ENCODE results near the gene WIPF2.
A peak's percentile ranks its signal among the peaks of the same experiment; 100 is the strongest.

Gene WIPF2, protein sequence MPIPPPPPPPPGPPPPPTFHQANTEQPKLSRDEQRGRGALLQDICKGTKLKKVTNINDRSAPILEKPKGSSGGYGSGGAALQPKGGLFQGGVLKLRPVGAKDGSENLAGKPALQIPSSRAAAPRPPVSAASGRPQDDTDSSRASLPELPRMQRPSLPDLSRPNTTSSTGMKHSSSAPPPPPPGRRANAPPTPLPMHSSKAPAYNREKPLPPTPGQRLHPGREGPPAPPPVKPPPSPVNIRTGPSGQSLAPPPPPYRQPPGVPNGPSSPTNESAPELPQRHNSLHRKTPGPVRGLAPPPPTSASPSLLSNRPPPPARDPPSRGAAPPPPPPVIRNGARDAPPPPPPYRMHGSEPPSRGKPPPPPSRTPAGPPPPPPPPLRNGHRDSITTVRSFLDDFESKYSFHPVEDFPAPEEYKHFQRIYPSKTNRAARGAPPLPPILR

DNA sequence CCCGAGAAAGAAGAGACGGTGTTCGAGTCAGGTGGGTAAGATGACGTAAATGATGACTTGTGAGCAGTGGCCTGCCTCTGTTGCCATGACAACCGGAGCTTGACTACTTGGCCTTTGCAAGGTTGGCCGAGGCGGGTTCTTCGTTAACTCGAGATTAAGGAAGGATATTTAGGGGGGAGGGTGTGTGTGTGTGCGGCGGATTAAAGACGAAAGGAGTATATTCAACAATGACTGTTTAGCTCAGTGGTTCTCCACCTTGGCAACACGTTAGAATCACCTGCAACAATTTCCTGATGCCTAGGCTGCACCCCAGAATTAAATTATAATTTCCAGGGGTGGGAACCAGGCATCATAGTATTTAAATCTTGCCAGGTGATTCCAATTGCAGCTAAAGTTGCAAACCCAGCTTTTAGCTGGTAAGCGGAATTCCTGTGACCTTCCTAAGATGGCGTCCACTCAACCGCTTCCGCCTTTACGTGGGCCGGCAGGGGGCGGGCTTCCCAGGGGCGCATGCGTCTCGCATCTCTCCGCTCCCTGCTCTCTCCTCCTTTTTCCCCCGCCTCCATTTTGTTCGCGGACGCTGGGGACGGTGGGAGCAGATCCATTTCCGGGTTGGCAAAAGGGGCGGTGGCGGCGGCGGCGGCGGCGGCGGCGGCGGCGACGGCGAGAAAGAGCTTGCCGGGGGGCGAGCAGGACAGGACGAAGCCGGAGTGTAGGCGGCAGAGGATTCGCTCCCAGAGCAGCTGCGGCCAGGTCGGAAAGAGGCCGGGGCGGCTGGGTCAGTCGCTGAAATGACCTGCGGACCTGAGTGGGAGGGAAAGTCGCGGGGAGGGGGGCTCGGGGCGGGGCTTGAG is at the start of gene WIPF2:
TSS of gene WIPF2 (plus strand) at position 565 of the 854 bp plus-strand sequence. CDS start 37,156 bp downstream, outside the sequence.
- DNase-seq = peak; percentile 97

DNA sequence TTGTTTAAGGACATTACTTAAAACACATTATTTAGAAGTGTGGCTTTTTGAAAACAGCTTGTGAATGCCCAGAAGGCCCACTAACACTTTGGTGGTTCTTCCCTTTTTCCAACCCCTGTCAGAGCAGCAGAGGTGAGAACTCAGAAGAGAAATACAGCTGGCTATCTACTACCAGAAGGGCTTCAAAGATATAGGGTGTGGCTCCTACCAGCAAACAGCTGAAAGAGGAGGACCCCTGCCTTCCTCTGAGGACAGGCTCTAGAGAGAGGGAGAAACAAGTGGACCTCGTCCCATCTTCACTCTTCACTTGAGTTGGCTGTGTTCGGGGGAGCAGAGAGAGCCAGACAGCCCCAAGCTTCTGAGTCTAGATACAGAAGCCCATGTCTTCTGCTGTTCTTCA is 48.8 kb upstream of the WIPF2 start:
- no peak for DNase-seq

DNA sequence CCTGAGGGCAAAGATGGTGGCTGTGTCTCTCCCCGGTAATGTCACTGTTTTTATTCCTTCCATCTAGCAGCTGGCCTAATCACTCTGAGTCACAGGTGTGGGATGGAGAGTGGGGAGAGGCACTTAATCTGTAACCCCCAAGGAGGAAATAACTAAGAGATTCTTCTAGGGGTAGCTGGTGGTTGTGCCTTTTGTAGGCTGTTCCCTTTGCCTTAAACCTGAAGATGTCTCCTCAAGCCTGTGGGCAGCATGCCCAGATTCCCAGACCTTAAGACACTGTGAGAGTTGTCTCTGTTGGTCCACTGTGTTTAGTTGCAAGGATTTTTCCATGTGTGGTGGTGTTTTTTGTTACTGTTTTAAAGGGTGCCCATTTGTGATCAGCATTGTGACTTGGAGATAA is 47.4 kb upstream of the WIPF2 start:
- no peak for DNase-seq

DNA sequence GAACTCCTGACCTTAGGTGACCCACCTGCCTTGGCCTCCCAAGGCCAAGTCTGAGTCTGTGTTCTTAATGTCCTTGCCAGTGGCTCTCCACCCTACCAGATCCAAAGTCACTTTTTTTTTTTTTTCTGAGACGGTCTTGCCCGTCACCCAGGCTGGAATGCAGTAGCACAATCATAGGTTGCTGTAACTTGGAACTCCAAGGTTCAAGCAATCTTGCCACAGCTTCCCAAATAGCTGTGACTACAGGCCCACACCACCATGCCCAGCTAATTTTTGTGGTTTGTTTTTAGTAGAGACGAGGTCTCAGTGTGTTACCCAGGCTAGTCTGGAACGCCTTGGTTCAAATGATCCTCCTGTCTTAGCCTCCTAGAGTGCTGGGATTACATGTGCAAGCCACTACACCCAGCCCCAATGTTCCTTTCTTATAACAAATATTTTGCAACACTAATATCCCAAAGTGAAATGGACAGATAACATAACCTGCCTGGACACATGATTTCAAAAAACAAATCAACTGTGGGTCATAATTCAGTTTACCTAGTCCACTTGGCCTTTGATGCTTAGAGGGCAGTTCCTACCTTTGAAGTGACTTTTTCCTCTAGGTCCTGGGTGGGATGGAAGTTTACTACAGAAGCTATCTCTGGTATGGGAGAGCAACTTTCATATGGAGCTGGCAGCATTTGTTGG is 45.9 kb upstream of the WIPF2 start:
- DNase-seq = no peak

DNA sequence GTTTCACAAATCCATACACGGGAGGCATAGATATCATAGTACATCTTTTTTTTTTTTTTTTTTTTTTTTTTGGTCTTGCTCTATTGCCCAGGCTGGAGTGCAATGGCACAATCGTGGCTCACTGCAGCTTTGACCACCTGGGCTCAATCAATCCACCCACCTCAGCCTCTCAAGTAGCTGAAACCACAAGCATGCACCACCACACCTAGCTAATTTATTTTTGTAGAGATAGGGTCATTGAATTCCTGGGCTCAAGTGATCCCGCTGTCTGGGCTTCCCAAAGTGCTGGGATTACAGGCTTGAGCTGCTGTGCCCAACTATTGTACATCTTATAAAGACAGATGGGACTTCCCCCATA is 45.3 kb upstream of the WIPF2 start:
- DNase-seq = no peak

DNA sequence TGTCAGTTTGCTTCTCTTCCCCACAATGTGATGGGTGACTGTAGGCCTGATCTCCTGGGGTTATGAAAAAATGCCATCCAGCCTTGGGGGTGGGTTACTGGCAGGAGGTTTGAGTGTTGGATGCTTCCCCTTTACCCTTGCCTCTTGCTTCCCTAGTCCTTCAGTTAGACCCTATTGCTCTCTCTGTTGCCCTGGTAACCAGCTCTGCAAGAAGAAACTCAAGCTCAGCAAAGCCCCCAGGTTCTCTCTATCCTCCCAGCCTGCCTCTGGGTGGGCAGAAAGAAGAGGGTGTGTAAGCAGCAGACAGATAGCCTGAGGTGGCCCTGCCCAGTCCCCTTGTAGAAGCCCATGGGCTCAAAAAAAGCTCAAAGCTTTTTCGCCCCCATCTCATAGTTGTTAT is 44.6 kb upstream of the WIPF2 start:
- DNase-seq = no peak

DNA sequence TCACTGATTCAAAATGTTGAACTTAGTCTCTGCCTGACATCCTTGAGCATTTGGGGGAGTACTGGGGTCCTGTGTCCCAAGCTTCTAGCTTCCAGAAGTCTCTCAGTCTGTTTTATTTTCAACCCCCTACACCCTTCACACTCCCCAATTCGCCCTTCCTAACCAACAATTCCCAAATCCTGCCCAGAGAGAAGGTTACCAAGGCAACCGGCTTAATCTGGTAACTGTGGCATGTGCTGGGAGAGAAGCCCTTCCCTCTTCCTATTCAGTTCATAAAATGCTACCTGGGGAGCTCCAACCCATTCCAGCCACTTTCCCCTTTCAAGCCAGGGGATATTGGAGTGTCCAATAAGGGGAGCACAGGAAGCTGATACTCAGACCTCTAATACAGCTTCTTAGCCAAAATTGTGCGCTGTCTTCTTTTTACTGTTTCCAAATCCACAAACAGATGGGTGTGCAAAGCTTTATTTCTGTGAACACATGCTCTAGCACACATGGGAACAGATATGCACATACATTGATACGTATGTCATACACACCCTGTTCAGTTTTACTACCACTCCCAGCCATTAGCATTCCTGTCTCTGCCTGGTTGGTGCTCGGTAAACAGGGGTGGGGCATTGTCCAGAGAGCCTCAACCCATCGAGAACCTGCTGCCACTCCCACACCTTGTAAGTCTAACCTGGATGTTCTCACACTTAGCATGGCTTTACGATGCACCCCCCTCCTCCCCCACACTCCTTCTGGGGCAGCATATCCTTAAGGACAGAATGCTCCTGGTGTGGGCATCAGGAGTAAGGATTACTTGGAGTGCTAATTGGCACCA is 43.0 kb upstream of the WIPF2 start:
- DNase-seq = no peak

DNA sequence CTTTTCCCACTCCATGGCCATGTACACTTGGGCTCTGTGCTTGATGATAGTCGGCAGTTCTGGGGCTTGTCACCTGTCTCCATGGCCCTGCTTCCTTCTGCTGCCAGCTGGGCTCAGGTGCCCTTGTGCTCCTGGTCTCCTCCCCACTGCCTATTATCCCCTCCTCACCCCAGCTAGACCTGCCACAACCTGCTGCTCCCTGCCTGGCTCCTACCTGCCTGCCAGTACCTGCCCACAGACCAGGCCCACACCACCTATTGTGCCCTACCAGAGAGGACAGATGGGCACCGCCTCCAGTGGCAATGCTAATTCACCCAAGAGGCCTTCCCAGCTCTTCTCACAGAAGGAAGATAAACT is 42.4 kb upstream of the WIPF2 start:
- peak; percentile 83 for DNase-seq

DNA sequence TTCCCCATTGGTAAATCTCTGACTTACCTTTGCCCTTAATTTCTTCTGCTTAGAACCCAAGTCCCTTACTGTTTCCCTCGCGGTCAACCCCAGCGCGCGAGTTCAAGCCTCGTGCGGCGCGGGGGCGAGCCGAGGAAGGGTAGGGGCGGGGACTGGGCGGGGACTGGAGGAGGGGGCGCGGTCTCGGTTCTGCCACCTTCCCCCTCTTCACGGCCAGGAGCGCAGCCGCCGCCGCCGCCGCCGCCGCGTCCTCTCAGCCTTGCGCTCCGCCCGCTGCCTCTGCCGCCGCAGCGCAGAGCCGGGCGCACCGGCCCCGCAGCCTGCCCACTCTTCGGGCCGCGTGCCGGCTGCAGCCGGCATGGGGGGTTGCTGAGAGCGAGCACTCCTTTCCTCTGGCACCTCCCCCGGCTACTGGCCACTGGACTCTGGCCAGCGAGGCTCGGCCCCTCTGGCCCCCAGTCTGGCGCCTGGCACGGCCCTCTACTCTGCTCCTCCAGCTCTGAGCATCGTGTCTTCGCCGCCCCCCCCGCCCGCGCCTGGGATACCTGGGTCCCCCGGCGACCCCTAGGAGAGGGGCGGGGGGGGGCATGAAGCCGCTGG is 41.7 kb upstream of the WIPF2 start, which contains the start of gene RAPGEFL1:
TSS of gene RAPGEFL1 (plus strand) at position 196 of the 600 bp plus-strand sequence. CDS start at position 588, 392 bp downstream.
- peak; percentile 79 for DNase-seq

DNA sequence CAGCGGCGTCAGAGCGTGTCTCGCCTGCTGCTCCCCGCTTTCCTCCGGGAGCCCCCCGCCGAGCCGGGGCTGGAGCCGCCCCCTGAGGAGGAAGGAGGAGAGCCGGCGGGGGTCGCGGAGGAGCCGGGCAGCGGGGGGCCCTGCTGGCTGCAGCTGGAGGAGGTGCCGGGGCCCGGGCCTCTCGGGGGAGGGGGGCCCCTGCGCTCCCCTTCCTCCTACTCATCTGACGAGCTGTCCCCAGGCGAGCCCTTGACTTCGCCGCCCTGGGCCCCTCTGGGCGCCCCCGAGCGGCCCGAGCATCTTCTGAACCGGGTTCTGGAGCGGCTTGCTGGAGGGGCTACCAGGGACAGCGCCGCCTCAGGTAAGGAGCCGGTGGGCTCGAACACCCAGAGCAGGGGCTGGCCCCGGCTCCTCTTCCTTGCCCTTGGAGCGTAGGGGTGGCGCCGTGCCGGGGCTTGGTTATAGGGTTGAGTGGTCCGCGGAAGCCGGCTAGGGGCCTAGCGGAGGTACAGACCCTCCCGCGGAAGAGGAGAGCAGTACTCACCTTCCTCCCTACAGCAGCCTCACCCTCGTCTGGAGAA is 41.0 kb upstream of the WIPF2 start:
- DNase-seq = peak; percentile 16

DNA sequence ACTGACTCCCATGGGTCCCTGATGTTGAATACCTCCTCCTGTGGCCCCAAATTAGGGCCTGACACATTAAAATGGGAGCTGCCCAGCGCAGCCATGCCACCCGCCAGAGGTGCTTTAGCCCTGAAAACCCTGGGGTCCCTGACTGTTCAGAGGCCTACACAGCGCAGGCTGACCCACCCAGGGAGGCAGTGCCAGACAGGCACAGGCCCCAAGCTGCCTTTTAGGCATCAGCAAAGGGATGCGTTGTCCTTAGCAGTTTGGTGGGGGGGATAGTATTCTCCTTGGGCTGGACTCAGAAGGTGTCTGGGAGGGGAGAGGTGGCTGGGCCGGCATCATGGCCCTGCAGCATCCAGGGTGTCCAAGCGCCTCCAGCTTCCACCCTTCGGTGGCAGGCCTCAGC is 40.4 kb upstream of the WIPF2 start:
- no peak for DNase-seq

DNA sequence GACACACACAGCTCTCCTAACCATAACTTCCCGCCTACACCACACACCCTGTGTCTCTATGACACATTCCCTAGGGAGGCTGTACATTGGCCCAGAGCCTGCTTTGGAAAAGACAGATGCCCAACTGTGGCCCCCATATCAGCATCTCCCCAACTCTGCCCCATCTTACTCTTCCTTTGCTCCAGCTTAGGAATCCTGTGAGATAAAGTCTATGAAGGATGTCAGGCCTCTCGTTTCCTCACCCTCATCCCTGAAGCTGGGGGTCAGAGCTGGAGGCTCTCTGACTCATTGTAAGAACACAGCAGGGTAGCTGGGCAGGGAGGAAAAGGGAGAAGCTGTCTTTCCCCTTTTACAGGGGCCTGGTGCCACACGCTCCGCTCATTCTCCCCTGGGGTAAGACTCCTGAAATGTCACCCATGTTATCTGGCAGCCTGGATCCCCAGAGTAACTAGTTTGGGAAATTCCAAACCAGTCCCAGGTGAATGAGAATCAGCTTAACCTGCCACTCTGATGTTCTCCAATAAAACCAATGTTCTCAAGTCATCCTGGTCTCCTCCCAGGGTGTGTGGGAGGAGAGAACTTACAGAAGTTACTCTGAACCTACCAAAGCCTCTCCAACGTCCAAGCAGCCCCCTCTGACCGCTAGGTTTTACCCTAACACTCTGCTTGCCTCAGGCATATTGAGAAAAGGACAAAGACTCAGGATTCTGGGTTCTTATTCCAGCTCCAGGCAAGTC is 39.0 kb upstream of the WIPF2 start:
- no peak for DNase-seq

DNA sequence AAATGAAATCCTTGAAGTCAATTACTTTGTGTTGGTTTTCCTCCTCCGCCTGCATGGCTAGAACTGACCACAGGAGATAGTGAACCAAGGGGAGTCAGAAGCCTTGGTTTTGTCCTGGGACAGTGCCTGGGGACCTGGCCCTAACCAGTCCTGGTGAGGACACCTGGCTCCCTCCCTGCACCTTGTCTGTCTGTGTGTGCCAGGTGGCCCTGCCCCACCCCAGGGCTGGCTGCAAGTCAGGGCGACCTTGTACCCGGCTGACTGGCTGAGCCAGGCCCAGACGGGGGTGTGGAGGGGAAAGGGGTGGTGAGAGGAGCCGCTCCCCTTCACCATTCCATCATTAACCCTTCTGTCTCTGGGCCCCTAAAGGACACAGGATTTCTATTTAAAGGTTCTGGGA is 38.4 kb upstream of the WIPF2 start:
- DNase-seq = no peak

DNA sequence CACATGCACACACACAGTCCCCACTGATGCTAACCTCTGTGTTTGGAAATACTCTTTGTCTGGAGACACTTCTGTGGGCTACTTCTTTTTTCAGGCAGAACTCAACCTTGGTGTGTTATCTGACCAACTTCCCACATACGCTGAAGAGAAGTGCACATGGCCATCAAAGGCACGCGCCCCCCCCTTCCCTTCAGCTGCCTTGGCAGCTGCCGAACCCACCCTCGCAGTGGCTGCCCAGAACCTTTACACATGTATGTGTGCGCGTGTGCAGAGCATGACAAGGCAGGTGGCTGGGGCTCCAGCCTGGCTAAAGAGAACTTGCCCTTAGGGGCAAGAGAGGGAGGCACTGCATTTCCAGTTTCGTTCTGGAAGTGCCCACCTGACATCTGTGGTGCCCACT is 37.9 kb upstream of the WIPF2 start:
- no peak for DNase-seq

DNA sequence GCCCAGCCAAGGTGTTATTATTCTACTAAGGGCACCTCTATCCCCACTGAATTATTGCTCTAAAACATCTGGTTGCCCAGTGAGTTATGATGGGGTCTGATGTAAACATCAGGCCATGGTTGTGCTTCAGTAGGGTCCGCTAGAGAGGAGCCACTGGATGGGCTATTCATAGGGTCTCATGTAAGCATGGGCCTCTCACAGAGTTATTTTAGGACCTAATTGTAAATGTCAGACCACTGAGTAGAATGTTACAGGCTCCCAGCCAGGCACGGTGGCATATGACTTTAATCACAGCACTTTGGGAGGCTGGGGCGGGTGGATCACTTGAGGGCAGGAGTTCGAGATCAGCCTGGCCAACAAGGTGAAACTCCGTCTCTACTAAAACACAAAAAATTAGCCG is 36.5 kb upstream of the WIPF2 start:
- no peak for DNase-seq

DNA sequence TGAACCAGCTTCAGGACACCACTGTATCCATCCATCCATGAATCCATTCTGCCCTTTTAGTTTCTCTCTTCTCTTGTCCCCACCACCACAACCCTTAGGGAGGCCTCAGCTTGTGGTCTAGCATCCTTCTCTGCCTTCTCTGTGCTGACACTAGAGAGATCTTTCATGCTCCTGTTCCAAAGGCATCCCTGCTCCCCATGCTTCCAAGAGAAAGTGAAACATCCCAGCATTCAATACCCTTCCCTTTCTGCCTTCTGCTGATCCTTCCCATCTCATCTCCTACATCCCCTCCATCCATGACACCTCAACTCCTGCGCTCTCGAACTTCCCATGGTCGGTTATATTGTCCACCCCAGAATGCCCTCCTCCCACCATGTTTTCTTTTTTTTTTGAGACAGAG is 31.9 kb upstream of the WIPF2 start:
- DNase-seq = no peak

DNA sequence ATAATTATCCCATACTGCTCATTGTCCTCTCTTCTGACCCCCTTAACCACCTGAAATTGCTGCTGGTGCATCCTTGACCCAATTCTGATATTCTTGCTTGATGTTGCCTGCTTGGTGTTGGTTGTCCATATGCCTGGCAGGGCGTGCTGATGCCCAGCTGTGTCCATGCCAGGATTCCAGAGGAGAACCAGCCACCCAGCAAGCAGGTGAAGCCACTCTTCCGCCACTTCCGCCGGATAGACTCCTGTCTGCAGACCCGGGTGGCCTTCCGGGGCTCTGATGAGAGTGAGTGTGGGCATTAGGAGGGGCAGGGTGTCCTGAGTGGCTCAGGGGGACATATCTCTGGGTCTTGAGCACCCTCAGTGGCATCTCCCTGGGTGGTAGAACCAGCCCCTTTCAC is 30.4 kb upstream of the WIPF2 start:
- DNase-seq = no peak

DNA sequence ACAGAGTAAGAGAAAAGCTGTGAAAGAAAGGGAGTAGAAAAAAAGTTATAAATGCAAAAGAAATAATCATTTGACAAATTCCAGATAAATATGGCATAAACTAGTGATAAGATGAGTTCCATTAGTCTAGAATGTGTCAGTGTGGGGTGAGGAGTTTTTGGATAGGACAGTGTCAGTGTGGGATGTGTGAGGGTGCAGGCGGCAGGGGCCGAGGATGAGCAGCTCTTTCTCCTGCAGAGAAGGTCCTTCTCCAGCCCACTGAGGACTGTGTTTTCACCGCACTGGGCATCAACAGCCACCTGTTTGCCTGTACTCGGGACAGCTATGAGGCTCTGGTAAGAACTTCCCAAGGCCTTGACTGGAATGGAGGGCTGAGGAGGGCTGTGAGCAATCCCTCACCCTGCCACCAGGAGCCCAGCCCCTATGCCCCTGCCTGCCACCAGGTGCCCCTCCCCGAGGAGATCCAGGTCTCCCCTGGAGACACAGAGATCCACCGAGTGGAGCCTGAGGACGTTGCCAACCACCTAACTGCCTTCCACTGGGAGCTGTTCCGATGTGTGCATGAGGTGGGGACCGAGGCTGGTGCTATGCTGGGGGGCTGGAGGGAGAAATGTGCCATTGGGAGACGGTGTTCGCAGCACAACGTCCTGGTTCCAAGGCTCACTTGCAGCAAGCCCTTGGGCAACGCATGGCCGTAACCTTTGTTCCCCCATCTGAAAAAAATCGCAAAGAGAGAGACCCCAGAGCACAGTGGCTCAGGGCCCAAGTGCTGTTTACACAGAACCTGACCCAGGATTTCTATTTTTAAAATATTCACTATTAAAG is 28.7 kb upstream of the WIPF2 start:
- no peak for DNase-seq

DNA sequence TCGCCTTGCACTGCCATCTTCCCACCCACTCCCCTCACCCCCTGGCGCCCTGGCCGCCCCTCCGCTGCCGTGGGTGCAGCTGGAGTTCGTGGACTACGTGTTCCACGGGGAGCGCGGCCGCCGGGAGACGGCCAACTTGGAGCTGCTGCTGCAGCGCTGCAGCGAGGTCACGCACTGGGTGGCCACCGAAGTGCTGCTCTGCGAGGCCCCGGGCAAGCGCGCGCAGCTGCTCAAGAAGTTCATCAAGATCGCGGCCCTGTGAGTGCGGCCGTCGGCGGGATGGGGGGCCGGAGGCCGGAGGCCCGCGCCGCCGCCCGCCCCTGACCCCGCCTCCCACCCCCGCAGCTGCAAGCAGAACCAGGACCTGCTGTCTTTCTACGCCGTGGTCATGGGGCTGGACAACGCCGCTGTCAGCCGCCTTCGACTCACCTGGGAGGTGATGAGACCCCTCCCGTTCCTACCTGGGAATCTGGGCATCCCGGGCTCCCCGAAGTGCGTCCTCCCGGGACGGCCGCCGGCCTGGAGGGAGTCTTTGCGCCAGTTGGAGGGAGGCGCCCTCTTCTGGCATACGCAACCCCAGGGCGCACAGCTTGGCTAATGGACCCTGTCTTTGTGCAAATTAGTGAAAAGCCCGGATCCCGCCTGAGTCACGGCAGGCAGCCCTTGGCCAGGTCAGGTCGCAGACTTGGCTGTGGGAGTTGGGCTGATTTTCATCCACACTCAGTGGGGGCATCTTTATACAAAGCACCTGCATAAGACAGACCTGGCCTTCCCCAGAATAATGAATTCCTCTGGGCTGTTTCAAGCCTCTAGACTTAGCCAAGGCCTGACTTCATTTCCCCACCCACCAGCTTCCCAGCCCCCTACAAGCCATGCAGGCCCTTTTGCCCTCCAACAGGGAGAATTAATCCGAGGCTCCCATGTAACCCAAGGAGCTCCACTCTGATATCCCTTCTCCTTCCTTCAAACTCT is 27.6 kb upstream of the WIPF2 start:
- no peak for DNase-seq

Data from NCI-H2171 (cell line).